ENCODE results near the gene TTC3. TPM values are rescaled to one million over a fixed set of nuclear protein-coding genes. Genes with fewer than 3 reads are reported as not detected.
A peak's percentile ranks its signal among the peaks of the same experiment; 100 is the strongest.

Gene TTC3
- total and polyA plus RNA-seq, 2 of the 13 experiments (the other 11 are each of a cell fraction or from before 2014, with no cell fraction given) = 55.7 to 108 TPM

DNA sequence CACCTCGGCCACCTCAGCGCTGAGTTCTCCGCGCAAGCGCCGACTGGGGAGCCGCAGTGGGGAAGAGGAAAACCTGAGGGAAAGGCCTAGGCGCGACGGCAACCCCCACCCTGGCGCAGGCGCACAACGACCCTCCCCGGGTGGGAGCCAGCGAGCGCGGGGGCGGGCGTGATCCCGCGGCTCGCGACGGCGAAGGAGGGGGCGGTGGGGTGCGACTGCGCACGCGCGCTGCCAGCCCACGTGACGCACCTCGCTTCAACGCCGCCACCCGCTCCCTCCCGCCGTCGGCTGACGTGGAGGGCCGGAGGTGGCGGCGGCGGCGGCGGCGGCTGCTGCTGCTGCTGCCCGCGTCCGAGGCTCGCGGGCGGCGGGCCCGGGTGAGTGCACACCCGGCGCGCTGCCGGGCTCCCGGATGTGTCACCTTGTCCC, at the start of gene TTC3, which contains the start of gene PIGP (continued):
- TF ChIP-seq TBX3 (IDR thresholded peaks at IDR 0.05; ENCODE audit: borderline replicate concordance) = no peak
- TF ChIP-seq, protein P1, sequence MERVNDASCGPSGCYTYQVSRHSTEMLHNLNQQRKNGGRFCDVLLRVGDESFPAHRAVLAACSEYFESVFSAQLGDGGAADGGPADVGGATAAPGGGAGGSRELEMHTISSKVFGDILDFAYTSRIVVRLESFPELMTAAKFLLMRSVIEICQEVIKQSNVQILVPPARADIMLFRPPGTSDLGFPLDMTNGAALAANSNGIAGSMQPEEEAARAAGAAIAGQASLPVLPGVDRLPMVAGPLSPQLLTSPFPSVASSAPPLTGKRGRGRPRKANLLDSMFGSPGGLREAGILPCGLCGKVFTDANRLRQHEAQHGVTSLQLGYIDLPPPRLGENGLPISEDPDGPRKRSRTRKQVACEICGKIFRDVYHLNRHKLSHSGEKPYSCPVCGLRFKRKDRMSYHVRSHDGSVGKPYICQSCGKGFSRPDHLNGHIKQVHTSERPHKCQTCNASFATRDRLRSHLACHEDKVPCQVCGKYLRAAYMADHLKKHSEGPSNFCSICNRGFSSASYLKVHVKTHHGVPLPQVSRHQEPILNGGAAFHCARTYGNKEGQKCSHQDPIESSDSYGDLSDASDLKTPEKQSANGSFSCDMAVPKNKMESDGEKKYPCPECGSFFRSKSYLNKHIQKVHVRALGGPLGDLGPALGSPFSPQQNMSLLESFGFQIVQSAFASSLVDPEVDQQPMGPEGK (CRISPR knock-in tag; IDR thresholded peaks at IDR 0.05) = peak; percentile 88
- TF ChIP-seq ZFY (CRISPR knock-in tag; IDR thresholded peaks at IDR 0.05) = peak; percentile 92
- 0 out of 2 replicates have a peak, but pooled peaks have one; percentile 4 for TF ChIP-seq ONECUT2 (CRISPR knock-in tag; IDR thresholded peaks at IDR 0.05)
- no peak; the same call in none of the 2 replicates for TF ChIP-seq DR1 (CRISPR knock-in tag; IDR thresholded peaks at IDR 0.05)
- peak; percentile 91; the same call in 1 of the 2 replicates for TF ChIP-seq ZNF790 (CRISPR knock-in tag; IDR thresholded peaks at IDR 0.05; ENCODE audit: borderline replicate concordance)
- TF ChIP-seq, protein P2, sequence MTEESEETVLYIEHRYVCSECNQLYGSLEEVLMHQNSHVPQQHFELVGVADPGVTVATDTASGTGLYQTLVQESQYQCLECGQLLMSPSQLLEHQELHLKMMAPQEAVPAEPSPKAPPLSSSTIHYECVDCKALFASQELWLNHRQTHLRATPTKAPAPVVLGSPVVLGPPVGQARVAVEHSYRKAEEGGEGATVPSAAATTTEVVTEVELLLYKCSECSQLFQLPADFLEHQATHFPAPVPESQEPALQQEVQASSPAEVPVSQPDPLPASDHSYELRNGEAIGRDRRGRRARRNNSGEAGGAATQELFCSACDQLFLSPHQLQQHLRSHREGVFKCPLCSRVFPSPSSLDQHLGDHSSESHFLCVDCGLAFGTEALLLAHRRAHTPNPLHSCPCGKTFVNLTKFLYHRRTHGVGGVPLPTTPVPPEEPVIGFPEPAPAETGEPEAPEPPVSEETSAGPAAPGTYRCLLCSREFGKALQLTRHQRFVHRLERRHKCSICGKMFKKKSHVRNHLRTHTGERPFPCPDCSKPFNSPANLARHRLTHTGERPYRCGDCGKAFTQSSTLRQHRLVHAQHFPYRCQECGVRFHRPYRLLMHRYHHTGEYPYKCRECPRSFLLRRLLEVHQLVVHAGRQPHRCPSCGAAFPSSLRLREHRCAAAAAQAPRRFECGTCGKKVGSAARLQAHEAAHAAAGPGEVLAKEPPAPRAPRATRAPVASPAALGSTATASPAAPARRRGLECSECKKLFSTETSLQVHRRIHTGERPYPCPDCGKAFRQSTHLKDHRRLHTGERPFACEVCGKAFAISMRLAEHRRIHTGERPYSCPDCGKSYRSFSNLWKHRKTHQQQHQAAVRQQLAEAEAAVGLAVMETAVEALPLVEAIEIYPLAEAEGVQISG (CRISPR knock-in tag; IDR thresholded peaks at IDR 0.05) = peak; percentile 8; the same call in 1 of the 2 replicates
- no peak for TF ChIP-seq TRIM22 (IDR thresholded peaks at IDR 0.05)
- peak; percentile 47; the same call in 1 of the 2 replicates for TF ChIP-seq ZSCAN9 (CRISPR knock-in tag; IDR thresholded peaks at IDR 0.05; ENCODE audit: borderline replicate concordance)
- TF ChIP-seq PRDM4 (CRISPR knock-in tag; IDR thresholded peaks at IDR 0.05; ENCODE audit: borderline replicate concordance) = no peak
- TF ChIP-seq SATB2 (CRISPR knock-in tag; IDR thresholded peaks at IDR 0.05) = peak; percentile 54; the same call in 1 of the 2 replicates
- TF ChIP-seq ZNF275 (CRISPR knock-in tag; IDR thresholded peaks at IDR 0.05; ENCODE audit: borderline replicate concordance) = peak; percentile 16; the same call in 1 of the 2 replicates
- TF ChIP-seq ZSCAN12 (CRISPR knock-in tag; IDR thresholded peaks at IDR 0.05) = peak; percentile 68; the same call in 1 of the 2 replicates

Measured in HepG2 (cell line).